GM21786 (cell line): ENCODE data around the gene HS3ST1.
"Not testable (repeated sequence)": the region's sequence is repeated elsewhere in the genome, so short reads cannot be mapped to it uniquely, and the experiment has no call there.

ENCODE experiments used
- ATAC-seq: cut with Tn5 transposase; IDR thresholded peaks from one replicate; pipeline ENCODE4 v1.9.1; 2021; ENCODE audit not compliant: unreplicated experiment

HS3ST1 gene

GRCh38 chr4:11407551-11407950 lies 21.1 kb downstream of the HS3ST1 start:
- no peak for ATAC-seq

DNA sequence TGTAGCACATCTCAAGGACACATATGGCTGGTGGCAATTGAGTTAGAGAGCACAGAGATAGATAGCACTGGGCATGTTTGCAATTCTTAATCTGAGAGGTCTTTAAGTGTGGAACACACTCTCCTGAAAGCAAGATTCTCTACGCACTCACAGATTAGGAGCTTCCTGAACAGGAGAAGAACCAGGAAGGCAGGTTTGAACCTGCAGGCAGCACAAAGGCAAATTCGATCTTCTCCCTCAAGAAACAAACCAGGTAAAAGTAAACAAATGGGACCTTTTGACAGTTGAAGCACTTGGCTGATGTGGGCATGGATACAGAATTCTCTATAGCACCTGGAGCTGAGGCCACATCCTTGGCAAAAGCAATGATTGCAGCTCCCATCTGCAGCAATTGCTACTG lies 24.3 kb downstream of the HS3ST1 start:
- no peak for ATAC-seq

DNA sequence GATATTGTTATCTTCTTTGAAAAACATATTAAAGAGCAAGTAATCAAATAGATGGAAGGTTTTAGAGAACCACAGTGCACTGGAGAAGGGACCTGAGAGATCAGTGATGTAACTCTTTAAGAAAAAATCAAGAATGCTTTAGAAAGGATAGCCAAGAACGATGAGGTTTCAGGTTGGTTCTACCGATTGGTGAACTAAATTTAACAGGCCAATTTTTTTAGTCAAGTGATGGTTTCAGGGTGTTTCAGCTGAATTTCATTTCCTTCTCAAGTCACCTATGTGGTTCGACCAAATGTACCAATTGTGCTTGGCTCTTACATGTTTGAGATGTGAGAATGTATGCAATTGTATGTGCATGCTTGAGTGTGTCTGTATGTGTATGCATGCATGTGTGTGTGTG lies 26.5 kb downstream of the HS3ST1 start:
- peak; percentile 67 for ATAC-seq

DNA sequence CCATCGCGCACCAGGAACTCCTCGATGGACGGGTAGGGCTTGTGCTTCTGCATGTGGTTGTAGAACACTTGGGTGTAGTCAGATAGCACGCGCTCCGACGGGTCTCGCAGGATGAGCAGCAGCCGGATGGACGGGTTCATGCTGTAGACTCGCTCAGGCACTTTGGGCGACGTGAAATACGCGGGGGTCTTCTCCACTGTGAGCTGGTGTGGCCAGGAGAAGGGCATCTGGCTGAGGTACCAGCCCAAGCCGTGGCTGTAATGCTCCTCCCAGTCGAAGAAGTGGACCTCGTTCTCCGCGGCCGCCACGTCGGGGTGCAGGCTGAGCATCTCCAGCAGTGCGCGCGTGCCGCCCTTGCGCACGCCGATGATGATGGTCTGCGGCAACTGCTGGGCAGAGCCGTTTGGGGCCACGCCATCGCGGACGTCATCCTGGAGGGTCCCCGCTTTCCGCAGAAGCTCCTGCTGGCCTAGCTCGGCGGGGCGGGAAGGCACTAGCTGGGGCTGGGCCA lies 29.2 kb downstream of the HS3ST1 start:
- ATAC-seq: no peak

DNA sequence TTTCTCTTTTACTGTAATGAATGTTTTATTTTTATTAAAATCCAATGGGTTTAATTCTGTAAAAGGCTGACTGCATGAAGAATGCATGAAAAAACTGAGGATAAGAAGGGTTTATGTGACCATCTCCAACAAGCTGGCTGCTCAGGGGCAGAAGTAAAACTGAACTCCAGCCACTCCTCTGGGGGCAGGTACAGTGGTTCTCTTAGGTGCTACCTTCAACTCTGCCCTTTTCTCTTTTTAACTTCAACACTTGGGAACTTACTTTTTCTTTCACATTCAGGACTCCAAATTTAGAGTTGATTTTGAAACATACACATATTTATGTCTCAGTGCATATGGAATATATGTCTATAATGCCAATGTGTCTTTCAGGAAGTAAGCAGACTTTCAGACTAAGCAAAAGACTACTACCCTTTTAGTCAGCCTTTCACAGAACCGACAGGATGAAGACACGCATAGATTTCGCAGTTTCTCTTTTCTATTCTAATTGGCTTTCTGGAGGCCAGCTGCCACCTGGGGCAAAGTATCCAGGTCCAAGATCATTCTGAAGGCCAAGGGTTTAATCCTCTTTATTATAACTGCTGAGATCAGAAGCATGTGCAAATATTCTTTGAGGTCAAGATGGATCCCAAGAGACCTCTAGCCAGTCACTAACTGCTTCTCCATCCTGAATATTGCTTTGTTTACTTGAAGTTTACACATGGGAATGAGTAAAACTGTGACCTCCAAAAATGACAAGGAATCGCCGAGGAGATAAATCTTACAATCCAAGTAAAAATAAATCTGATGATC lies 30.7 kb downstream of the HS3ST1 start:
- ATAC-seq: peak; percentile 56

- no peak for ATAC-seq
These were observed 31.5 kb downstream of the HS3ST1 start for GRCh38 chr4:11397146-11397545.

DNA sequence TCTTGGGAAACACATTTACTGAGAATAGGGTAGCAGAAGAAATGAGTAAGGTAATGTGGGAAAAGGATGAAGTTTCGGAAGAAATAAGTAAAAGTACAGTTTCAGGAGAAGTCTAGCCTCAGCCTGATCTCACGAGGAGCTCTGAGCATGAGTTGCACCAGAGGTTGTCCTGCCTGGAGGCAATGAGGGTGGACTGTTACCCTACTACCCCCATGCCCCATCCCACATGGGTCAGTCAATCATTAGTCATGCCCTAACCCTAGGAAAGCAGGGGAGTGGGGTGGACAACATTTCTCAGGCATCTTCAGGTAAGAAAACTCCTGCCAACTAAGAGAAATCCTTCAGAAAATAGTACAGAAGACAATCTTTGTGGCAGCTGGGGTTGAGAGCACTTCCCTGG lies 35.1 kb downstream of the HS3ST1 start:
- ATAC-seq: no peak

DNA sequence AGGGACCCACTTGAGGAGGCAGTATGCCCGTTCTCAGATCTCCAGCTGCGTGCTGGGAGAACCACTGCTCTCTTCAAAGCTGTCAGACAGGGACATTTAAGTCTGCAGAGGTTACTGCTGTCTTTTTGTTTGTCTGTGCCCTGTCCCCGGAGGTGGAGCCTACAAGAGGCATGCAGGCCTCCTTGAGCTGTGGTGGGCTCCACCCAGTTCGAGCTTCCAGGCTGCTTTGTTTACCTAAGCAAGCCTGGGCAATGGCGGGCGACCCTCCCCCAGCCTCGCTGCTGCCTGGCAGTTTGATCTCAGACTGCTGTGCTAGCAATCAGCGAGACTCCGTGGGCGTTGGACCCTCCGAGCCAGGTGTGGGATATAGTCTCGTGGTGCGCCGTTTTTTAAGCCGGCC lies 44.6 kb downstream of the HS3ST1 start:
- not testable (repeated sequence) for ATAC-seq

DNA sequence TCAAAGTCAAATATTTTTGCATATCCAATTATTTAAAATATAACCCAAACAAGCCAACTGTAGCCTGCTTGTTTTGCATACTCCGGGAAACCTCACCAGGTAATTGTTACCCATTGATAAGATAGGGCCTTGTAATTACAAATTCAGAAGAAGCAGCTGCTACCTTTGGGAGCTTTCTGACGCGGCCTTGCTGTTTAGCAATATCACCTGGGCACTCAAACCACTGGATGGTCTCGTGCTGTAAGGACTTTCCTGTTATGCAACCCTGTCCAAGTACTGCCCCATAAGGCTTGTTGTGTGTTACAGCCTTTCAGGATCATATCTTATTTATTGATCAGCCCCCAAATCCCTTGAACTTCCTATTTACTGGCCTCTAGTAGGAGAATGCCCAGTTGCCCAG lies 52.1 kb downstream of the HS3ST1 start:
- ATAC-seq: no peak

DNA sequence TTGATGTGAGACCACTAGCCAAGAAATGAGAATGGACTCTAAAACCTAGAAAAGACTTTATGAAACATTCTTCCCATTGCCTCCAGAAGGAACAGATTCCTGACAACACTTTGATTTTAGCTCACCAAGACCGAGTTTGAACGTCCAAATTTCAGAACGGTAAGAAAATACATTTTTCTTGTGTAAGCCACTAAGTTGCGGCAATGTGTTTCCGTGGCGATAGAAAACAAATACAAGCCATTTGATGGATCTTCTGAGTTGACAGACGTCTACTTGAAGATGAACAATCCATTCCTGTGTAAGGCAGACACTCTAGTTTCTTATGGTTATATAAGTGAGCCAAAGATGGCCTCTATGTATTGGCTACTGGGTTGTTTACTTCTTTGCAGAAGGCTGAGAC lies 52.5 kb downstream of the HS3ST1 start:
- no peak for ATAC-seq

DNA sequence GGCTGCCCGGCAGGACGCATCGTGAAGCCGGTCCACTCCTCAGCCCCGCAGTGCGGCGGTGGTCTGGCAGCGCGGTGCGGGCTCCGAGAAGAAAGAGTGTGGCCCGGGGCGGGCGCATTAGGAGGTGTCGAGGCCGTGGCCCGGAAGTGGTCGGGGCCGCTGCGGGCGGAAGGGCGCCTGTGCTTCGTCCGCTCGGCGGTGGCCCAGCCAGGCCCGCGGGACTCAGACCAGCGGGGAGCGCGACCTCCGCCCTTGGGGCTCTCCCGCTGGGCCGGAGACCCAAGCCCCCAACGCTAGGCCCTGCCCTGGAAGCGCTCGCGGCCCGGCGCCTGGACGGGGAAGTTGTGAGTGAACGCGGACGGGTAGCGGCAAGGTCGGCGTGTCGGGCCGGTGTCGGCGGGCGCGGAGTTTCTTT lies 60.0 kb downstream of the HS3ST1 start:
- ATAC-seq: no peak

GRCh38 chr4:11367371-11367770 lies 61.3 kb downstream of the HS3ST1 start:
- no peak for ATAC-seq

- no peak for ATAC-seq
These were observed 61.8 kb downstream of the HS3ST1 start for GRCh38 chr4:11366859-11367258.

DNA sequence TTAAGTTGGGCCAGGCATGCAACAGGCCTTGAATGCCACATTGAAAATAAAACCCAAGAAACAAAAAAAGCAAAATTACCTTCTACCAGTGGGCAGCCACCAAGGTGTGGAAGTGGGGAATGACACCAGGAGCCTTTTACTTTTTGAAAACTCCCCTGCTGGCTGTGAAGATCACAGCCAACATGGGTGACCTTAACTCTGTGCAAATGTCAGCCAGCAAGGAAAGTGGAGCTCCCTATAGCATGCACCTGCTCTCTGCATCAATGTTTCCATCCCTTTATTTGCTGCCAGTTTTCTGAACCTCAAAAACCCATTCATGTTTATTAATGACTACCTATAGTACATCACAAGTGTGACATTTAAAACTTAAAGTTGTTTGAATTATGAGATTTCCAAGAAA lies 63.7 kb downstream of the HS3ST1 start:
- ATAC-seq: no peak

- no peak for ATAC-seq
These were observed 69.1 kb downstream of the HS3ST1 start for GRCh38 chr4:11359591-11359990.

DNA sequence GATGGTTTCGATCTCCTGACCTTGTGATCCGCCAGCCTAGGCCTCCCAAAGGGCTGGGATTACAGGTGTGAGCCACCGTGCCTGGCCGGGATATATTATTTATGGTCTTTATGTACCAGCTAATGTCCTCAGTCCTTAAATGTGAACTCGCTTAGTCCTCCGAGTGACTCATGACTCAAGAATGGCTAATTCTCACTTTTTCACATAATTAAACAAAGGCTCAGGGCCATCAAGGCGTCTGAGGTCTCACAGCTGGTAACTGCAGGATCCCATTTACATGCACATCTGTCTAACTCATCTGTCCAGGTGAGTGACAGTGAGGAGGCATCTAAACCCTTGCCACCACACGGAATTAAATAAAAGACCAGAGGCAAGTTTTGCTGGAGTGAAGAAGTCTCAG lies 73.5 kb downstream of the HS3ST1 start:
- no peak for ATAC-seq

GRCh38 chr4:11354531-11354930 lies 74.2 kb downstream of the HS3ST1 start:
- ATAC-seq: no peak

GRCh38 chr4:11348449-11349088 lies 80.1 kb downstream of the HS3ST1 start:
- no peak for ATAC-seq

GRCh38 chr4:11344916-11345315 lies 83.8 kb downstream of the HS3ST1 start:
- ATAC-seq: no peak

DNA sequence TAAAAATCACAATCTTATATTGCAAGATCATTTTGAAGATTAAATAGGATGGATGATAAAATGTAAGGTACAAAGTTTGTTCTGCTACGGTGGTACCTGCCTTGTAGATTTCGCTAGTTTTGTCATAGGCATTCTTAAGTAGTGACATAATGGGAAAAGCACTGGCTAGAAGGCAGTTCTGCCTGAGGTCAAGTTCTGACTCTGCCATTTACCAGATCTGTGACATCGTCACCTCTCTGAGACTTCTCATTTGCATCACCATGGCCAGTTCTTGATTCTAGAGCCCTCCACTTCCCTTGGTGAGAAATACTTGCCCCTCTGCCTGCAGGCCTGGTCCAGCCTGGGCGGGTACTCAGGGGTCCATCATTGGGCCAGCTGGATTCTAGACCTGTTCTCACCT lies 85.2 kb downstream of the HS3ST1 start:
- no peak for ATAC-seq
